Nephron (organoid): ENCODE results near the gene SLCO3A1.

ENCODE experiments used
- H3K27ac Mint-ChIP-seq, 3 experiments: 2 replicates each; pipeline ENCODE4 v1.8.0; 2020; ENCODE audit warnings: mixed read lengths in 3 of 3, mild to moderate bottlenecking in 2 of 3, moderate library complexity in 1 of 3
- H3K27me3 Mint-ChIP-seq: 2 replicates; pipeline ENCODE4 v1.8.0; 2021; ENCODE audit warnings: low read depth, mild to moderate bottlenecking, moderate library complexity, mixed read lengths
- H3K36me3 Mint-ChIP-seq: 2 replicates; pipeline ENCODE4 v1.8.0; 2020; ENCODE audit warnings: low read depth, mixed read lengths
- H3K4me1 Mint-ChIP-seq: 2 replicates; pipeline ENCODE4 v1.8.0; 2020; ENCODE audit warnings: mixed read lengths
- H3K4me3 Mint-ChIP-seq, 3 experiments: 2 replicates each; pipeline ENCODE4 v1.8.0; 2020; ENCODE audit warnings: mild to moderate bottlenecking in 3 of 3, mixed read lengths in 3 of 3, moderate library complexity in 2 of 3
- H3K9me3 Mint-ChIP-seq: 2 replicates; pipeline ENCODE4 v1.8.0; 2020; ENCODE audit warnings: mixed read lengths
- CTCF ChIP-seq, 3 experiments: fragments of 200-600 bp; sonication (generic); IDR thresholded peaks; one replicate each; pipeline ENCODE4 v1.5.0; 2021; ENCODE audit warnings: antibody characterized with exemption in 3 of 3; ENCODE audit not compliant: unreplicated experiment in 3 of 3

Gene SLCO3A1

GRCh38 chr15:91947293-91947679 is 93.8 kb downstream of the SLCO3A1 start:
- Mint-ChIP-seq H3K4me1 (peaks cover 23% of the 10 kb centered on the region), H3K4me3 (no peak overlapping the region), H3K9me3 (no peaks in the 10 kb centered on the region), H3K27ac (no peak overlapping the region), H3K36me3 (no peaks in the 10 kb centered on the region), H3K27me3 (peaks cover 34% of the 10 kb centered on the region)
- TF ChIP-seq CTCF (IDR thresholded peaks at IDR 0.05; ENCODE audit: unreplicated experiment in 3 of 3): no peak

- H3K9me3 Mint-ChIP-seq: no peaks in the 10 kb centered on the region
- TF ChIP-seq CTCF (IDR thresholded peaks at IDR 0.05; ENCODE audit: unreplicated experiment in 3 of 3): no peak
Observed at GRCh38 chr15:91947683-91948608, 94.4 kb downstream of the SLCO3A1 start.

GRCh38 chr15:91949361-91949760 is 95.9 kb downstream of the SLCO3A1 start:
- no peak overlapping the region for H3K4me3 Mint-ChIP-seq
- H3K4me1 Mint-ChIP-seq: peaks cover 16% of the 10 kb centered on the region
- peaks cover 33% of the 10 kb centered on the region for H3K27me3 Mint-ChIP-seq

More at GRCh38 chr15:91947683-91948608, 94.4 kb downstream of the SLCO3A1 start:
- Mint-ChIP-seq H3K27ac (no peak overlapping the region), H3K4me3 (no peak overlapping the region), H3K27me3 (peaks cover 34% of the 10 kb centered on the region), H3K4me1 (peaks cover 20% of the 10 kb centered on the region), H3K36me3 (no peaks in the 10 kb centered on the region)

GRCh38 chr15:91950054-91950453 is 96.5 kb downstream of the SLCO3A1 start:
- H3K36me3 Mint-ChIP-seq: no peaks in the 10 kb centered on the region
- no peak overlapping the region for H3K27ac Mint-ChIP-seq
- no peak overlapping the region for H3K4me3 Mint-ChIP-seq
- peaks cover 16% of the 10 kb centered on the region for H3K4me1 Mint-ChIP-seq
- H3K9me3 Mint-ChIP-seq: no peaks in the 10 kb centered on the region
- TF ChIP-seq CTCF (IDR thresholded peaks at IDR 0.05; ENCODE audit: unreplicated experiment in 3 of 3): no peak
- peaks cover 30% of the 10 kb centered on the region for H3K27me3 Mint-ChIP-seq

More at GRCh38 chr15:91949361-91949760, 95.9 kb downstream of the SLCO3A1 start:
- H3K36me3 Mint-ChIP-seq: no peaks in the 10 kb centered on the region
- H3K9me3 Mint-ChIP-seq: no peaks in the 10 kb centered on the region
- H3K27ac Mint-ChIP-seq: no peak overlapping the region
- no peak for TF ChIP-seq CTCF (IDR thresholded peaks at IDR 0.05; ENCODE audit: unreplicated experiment in 3 of 3)

GRCh38 chr15:91950631-91951329 is 97.3 kb downstream of the SLCO3A1 start:
- Mint-ChIP-seq H3K9me3 (no peaks in the 10 kb centered on the region), H3K27ac (no peak overlapping the region), H3K4me1 (peaks cover 10% of the 10 kb centered on the region), H3K36me3 (no peaks in the 10 kb centered on the region), H3K27me3 (peaks cover 30% of the 10 kb centered on the region), H3K4me3 (no peak overlapping the region)
- no peak for TF ChIP-seq CTCF (IDR thresholded peaks at IDR 0.05; ENCODE audit: unreplicated experiment in 3 of 3)
